ENCODE data around the gene TRIML2.

GRCh38 chr4:188145601-188146000 lies 36.2 kb upstream of the TRIML2 start:
- TF ChIP-seq CTCF (optimal IDR thresholded peaks at IDR 0.05 in 1 of 3, IDR thresholded peaks at IDR 0.05 in 1 of 3, conservative IDR thresholded peaks at IDR 0.05 in 1 of 3; ENCODE audit: extremely low read depth in 1 of 3, insufficient read depth in 2 of 3, low read length in 3 of 3) (no peak), EZH2 (IDR thresholded peaks at IDR 0.05; ENCODE audit: low read length) (no peak)

All from keratinocyte (primary cell).